Ishikawa (cell line): ENCODE data around the gene TFAM.

Source experiments
- CEBPB ChIP-seq: IDR thresholded peaks from 2 replicates; pipeline ENCODE4 v1.6.1; 2012
- CREB1 ChIP-seq: IDR thresholded peaks from 2 replicates; pipeline ENCODE4 v1.6.1; 2012; ENCODE audit warnings: low read depth
- EGR1 ChIP-seq: IDR thresholded peaks from 2 replicates; pipeline ENCODE4 v1.6.1; 2012
- EP300 ChIP-seq: IDR thresholded peaks from 2 replicates; pipeline ENCODE4 v1.6.1; 2012; ENCODE audit warnings: borderline replicate concordance
- FOXM1 ChIP-seq: IDR thresholded peaks from 2 replicates; pipeline ENCODE4 v1.6.1; 2012; ENCODE audit warnings: low read depth, borderline replicate concordance
- MAX ChIP-seq: IDR thresholded peaks from 2 replicates; pipeline ENCODE4 v1.6.1; 2012
- NFIC ChIP-seq: IDR thresholded peaks from 2 replicates; pipeline ENCODE4 v1.6.1; 2012
- RAD21 ChIP-seq: IDR thresholded peaks from 2 replicates; pipeline ENCODE4 v1.6.1; 2012; ENCODE audit warnings: low read depth
- REST ChIP-seq: IDR thresholded peaks from 2 replicates; pipeline ENCODE4 v1.6.1; 2012; ENCODE audit warnings: low read depth, mild to moderate bottlenecking
- TAF1 ChIP-seq: IDR thresholded peaks from 2 replicates; pipeline ENCODE4 v1.6.1; 2012; ENCODE audit warnings: low read depth, mild to moderate bottlenecking
- TCF12 ChIP-seq: IDR thresholded peaks from 2 replicates; pipeline ENCODE4 v1.6.1; 2012; ENCODE audit warnings: low read depth
- TEAD4 ChIP-seq: IDR thresholded peaks from 2 replicates; pipeline ENCODE4 v1.6.1; 2012
- USF1 ChIP-seq: IDR thresholded peaks from 2 replicates; pipeline ENCODE4 v1.6.1; 2012
- YY1 ChIP-seq: IDR thresholded peaks from 2 replicates; pipeline ENCODE4 v1.6.1; 2012; ENCODE audit warnings: low read depth
- ZBTB7A ChIP-seq: IDR thresholded peaks from 2 replicates; pipeline ENCODE4 v1.6.1; 2012; ENCODE audit warnings: low read depth

Gene TFAM

GRCh38 chr10:58347967-58348366 lies 37.2 kb upstream of the TFAM start:
- no peak for TF ChIP-seq REST
- no peak for TF ChIP-seq EP300
- TF ChIP-seq CEBPB, result no peak
- no peak for TF ChIP-seq RAD21

- TF ChIP-seq MAX (no peak), YY1 (no peak), TCF12 (no peak), USF1 (no peak), EGR1 (no peak), TAF1 (no peak), ZBTB7A (no peak), TEAD4 (no peak), CREB1 (no peak), REST (no peak), RAD21 (no peak)
These were observed 36.6 kb upstream of the TFAM start for GRCh38 chr10:58348571-58349033.

- TF ChIP-seq TAF1 (no peak), ZBTB7A (no peak), YY1 (no peak), TEAD4 (no peak), EGR1 (no peak), TCF12 (no peak), EP300 (no peak), FOXM1 (no peak), MAX (no peak)
These were observed 35.2 kb upstream of the TFAM start for GRCh38 chr10:58350023-58350422.

- no peak for TF ChIP-seq NFIC
- TF ChIP-seq CREB1, result no peak
- no peak for TF ChIP-seq USF1
- TF ChIP-seq YY1, result no peak
- no peak for TF ChIP-seq EP300
- no peak for TF ChIP-seq ZBTB7A
- no peak for TF ChIP-seq RAD21
- TF ChIP-seq EGR1, result no peak
- no peak for TF ChIP-seq CEBPB
- no peak for TF ChIP-seq TEAD4
- TF ChIP-seq TAF1, result no peak
- no peak for TF ChIP-seq TCF12
- no peak for TF ChIP-seq REST
- no peak for TF ChIP-seq FOXM1
These were observed 34.4 kb upstream of the TFAM start for GRCh38 chr10:58350619-58351323.
